D721Med (cell line): ENCODE data around the gene PRKCZ.
"Not testable (repeated sequence)": the region's sequence is repeated elsewhere in the genome, so short reads cannot be mapped to it uniquely, and the experiment has no call there.

ENCODE experiments used
- DNase-seq: peaks from one replicate; pipeline ENCODE4 v3.0.0; 2011; ENCODE audit warnings: low spot score; ENCODE audit not compliant: insufficient read length
- FAIRE-seq: peaks from 2 replicates; lab custom pipeline; 2011; peaks lifted over from hg19 to GRCh38; lab: Jason Lieb, UNC
- TF ChIP-seq, protein P1 (sequence below): IDR thresholded peaks from 2 replicates; pipeline ENCODE4 v1.5.1; 2012; ENCODE audit warnings: mild to moderate bottlenecking, control low read depth; ENCODE audit not compliant: insufficient read depth; ENCODE audit errors: missing control alignments

Gene PRKCZ

DNA sequence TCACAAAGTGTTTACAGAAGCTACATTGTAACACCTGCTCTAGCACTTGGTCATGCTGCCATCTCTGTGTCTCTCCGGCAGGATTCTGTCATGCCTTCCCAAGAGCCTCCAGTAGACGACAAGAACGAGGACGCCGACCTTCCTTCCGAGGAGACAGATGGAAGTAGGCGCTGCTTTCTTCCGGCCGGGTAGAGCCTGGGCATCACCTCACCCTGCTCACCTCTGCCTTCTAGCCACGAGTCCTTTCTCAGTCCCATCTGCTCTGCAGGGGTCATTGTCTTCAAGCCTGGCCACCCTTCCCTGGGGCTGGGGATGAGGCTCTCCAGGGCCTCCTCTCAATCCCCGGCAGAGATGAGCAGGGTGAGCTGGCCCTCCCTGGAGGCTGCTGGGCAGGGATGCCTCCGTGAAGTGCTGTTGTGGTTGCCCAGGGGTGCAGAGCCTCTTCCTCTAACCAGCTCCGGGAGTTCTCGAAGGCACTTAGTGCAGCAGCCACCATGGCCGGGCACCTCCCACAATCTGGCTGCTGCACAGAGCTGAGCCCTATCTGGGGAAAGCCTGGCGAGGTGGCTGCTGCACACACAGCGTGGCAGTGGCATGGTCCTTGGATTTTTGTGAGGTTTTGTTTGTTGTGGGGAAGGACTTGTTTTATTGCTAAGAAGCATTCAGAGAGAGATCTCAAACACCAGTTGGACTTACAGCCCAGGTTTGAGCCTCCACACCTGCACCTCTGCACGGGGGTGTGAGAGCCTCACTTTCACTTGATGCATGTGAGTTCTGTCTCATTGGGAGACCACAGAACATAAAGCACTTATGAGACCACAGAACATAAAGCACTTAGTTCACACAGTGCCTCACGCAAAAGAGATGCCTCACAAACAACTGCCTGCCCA lies 96.0 kb downstream of the PRKCZ start:
- FAIRE-seq (no peak), DNase-seq (no peak)
- TF ChIP-seq, protein P1, sequence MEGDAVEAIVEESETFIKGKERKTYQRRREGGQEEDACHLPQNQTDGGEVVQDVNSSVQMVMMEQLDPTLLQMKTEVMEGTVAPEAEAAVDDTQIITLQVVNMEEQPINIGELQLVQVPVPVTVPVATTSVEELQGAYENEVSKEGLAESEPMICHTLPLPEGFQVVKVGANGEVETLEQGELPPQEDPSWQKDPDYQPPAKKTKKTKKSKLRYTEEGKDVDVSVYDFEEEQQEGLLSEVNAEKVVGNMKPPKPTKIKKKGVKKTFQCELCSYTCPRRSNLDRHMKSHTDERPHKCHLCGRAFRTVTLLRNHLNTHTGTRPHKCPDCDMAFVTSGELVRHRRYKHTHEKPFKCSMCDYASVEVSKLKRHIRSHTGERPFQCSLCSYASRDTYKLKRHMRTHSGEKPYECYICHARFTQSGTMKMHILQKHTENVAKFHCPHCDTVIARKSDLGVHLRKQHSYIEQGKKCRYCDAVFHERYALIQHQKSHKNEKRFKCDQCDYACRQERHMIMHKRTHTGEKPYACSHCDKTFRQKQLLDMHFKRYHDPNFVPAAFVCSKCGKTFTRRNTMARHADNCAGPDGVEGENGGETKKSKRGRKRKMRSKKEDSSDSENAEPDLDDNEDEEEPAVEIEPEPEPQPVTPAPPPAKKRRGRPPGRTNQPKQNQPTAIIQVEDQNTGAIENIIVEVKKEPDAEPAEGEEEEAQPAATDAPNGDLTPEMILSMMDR: no peak

DNA sequence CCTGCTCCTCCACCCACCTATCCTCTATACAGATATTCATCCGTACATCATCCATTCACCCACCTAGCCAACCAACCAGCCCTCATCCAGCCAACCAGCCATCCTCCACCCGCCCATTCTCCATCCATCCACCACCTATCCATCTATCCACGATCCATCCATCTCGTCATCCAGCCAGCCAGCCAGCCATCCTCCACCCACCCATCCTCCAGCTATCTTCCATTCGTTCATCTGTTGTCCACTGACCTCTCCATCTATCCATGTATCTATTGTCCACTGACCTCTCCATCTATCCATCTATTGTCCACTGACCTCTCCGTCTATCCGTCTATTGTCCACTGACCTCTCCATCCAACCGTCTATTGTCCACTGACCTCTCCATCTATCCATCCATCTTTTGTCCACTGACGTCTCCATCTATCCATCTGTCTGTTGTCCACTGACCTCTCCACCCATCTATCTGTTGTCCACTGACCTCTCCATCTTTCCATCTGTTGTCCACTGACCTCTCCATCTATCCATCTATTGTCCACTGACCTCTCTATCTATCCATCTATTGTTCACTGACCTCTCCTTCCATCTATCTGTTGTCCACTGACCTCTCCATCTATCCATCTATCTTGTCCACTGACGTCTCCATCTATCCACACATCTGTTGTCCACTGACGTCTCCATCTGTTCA lies 96.8 kb downstream of the PRKCZ start:
- DNase-seq (no peak), FAIRE-seq (no peak)
- TF ChIP-seq, protein P1: no peak

DNA sequence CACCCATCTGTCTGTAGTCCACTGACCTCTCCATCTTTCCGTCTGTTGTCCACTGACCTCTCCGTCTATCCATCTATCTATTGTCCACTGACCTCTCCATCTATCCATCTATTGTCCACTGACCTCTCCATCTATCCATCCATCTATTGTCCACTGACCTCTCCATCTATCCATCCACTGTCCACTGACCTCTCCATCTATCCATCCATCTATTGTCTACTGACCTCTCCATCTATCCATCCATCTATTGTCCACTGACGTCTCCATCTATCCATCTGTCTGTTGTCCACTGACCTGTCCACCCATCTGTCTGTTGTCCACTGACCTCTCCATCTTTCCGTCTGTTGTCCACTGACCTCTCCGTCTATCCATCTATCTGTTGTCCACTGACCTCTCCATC lies 97.7 kb downstream of the PRKCZ start:
- not testable (repeated sequence) for DNase-seq, FAIRE-seq

- FAIRE-seq (no peak), DNase-seq (no peak)
- TF ChIP-seq, protein P1: no peak
These were observed 98.5 kb downstream of the PRKCZ start for GRCh38 chr1:2148691-2149090.

DNA sequence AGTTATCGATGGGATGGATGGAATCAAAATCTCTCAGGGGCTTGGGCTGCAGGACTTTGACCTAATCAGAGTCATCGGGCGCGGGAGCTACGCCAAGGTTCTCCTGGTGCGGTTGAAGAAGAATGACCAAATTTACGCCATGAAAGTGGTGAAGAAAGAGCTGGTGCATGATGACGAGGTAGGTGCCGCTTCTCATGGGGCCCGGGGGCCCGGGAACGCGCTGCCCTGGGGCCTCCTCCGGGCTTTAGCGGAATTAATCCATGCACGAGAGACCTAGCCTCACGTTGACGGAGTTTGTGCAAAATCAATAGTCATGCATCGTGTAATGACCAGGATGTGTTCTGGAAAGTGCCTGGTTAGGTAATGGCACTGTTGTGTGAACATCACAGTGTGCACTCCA lies 100.6 kb downstream of the PRKCZ start:
- TF ChIP-seq, protein P1: no peak
- no peak for FAIRE-seq
- DNase-seq: no peak

GRCh38 chr1:2151252-2151651 lies 101.0 kb downstream of the PRKCZ start:
- DNase-seq (no peak), FAIRE-seq (no peak)
- TF ChIP-seq, protein P1: no peak

GRCh38 chr1:2151911-2152310 lies 101.7 kb downstream of the PRKCZ start:
- FAIRE-seq: no peak
- TF ChIP-seq, protein P1: no peak
- no peak for DNase-seq
